Measurements from ENCODE around the gene TRIM63.

The TRIM63 gene

DNA sequence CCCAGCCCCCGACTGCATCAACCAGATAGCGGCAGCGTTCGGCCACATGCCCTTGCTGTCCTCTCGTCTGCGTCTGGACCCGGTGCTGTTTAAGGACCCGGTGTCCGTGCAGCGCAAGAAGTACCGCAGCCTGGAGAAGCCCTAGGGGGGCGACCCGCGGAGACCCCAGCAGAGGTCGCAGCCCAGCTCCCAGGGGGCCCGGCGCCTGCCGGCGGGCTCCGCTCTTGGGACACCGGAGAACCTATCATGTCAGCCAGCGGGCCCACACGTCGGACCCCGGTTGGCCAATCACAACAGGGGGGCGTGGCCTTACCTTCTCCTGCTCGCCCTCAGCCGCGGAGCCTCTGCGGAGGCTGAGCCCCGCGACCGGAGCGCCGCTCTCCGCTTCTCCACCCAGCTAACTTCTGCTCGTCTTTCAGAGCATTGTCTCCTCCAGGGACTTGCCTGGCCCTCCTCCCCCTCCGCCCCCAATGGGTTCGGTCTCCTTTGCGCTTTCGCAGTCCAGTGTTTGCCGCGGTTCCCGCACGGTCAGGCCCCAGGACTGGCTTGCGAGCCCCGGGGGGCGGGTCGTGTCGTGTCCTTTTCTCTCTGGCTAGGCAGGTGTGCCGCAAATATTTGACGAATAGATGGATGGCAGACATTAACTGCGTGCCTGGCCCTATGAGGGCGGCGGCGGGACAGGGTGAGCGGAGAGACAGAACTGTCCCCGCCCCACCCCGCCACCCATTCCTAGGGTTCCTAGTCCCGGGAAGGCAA, 32.0 kb downstream of the TRIM63 start:
- H3K4me3 ChIP-seq (ENCODE audit: low read depth, low read length): peak overlapping the region; percentile 72

DNA sequence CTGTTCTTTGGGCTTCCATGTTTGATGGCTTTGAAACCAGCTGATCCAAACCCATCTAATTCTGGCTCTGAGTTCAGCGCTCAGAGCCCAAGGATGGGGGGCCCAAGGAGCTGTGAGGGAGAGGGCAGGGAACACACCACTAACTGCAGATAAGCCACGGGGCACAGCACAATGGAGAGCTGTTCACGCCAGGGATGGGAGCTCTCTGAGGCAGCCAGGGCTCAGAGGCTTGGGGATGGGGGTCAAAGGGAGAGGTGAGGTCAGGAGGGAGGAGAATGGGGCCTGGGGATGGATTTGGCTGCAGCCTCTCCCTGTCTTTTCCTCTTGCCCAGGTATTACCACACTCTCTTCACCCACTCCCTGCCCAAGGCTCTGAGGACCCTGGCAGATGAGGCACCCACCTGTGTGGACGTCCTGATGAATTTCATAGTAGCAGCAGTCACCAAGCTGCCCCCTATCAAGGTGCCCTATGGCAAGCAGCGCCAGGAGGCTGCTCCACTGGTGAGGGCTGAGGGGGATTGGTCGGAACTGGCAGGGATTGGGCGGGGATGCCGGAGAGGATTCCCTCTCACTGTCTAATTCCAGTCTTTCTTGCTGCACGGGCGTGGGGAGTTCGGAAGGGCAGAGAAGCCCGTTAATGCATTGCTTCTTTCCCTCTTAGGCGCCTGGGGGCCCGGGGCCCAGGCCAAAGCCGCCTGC, 32.8 kb downstream of the TRIM63 start:
- peak overlapping the region; percentile 72 for H3K4me3 ChIP-seq (ENCODE audit: low read depth, low read length)

DNA sequence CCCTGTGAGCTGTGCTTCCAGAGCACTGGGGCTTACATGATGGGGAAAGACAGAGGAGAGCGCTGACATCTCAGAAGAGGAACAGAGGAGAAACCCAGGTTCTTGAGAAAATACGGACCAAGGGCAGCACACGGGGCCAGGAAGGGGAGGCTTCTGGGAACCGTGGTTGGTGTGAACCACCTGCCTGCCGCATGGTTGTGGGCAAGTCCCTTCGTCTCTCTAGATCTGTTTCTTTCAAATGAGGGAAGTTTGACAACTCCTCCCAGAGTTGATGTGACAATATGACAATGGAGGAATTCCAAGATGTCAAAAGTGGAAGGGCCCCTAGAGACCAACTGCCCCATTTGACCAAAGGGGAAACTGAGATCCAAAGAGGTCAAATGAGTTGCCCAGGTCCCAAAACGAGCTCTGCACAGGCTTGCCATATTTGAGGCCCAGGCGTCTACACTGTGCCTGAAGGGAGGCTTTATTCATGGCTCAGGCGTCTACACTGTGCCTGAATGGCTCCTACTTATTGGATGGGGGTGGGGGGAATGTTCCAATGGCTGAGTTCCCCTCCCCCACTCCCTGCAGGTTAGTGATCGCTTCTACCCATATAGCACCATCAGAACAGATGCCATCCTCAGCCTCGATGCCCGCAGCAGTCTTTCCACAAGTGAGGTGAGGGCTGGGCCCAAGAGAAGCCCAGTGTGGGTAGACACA, 34.6 kb downstream of the TRIM63 start:
- H3K4me3 ChIP-seq (ENCODE audit: low read depth, low read length): no peak overlapping the region

DNA sequence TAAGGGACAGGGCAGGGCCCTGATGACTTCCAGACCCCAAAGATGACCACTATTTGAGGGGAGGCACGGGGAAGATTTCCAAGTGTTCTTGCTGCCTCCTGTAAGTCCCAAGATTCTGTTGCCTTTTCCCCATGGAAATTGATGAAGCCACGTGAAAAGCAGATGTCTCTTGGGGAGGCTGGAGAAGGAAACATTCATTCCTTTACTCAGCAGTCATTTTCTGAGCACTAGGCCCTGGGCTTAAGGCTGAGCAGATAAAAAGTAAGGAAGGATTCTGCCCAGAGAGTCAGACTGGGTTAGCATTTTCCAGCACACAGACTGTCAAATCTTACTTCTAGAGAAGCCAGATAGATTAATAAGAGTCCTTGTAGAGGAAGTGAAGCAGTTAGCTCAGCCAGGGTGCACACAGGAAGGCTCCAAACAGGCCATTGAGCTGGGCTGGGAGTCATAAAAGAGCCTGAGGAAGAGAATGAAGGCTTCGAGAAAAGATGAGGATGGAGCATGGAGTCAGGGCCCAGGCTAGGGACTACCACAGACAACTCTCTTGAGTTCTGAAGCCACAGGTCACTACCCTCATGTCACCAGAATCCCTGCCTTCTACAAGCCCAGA, 35.7 kb downstream of the TRIM63 start:
- H3K4me3 ChIP-seq (ENCODE audit: low read depth, low read length): no peak overlapping the region

DNA sequence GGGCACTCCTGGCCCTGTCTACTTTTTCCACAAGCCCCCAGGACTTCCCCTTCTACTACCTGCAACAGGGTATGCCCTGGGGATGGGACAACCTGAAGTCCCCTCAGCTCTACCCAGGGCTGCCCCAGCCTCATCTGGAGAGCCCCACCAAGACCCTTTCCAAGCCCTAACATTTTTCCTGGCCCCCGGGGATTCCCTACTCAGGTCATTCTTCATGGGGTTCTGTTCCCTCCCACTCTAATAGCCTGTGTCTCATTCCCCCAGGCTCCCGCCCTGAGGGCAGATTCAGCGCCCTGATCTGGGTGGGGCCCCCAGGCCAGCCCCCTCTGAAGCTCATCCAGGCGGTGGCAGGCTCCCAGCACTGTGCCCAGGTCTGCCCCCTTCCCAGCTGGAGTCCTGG, 36.2 kb downstream of the TRIM63 start:
- H3K4me3 ChIP-seq (ENCODE audit: low read depth, low read length): no peak overlapping the region

DNA sequence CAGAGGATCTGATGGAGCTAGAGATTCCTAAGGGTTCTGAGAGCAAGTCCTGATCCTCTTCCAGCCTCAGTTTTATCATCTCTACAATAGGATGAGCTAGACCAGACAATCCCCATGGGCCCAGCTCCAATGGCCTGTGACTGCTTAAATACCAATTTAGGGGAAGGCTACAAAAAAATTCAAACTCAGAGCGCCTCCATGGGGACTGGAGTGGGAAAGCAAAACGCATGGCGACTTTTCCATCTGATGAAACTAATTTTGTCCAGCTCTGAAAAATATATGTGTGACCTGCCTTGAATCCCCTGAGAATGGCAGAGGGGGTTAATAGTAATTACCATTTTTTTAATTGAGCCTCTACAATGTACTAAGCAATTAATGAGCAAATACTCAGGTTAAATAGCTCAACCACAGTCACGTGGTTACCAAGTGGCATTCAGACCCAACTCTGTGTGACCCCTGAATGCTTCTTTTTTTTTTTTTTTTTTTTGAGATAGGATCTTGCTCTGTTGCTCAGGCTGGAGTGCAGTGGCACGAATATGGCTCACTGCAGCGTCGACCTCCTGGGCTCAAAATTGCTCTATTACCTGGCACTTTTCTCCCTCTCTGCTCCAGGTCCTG, 37.5 kb downstream of the TRIM63 start:
- H3K4me3 ChIP-seq (ENCODE audit: low read depth, low read length): no peak overlapping the region

DNA sequence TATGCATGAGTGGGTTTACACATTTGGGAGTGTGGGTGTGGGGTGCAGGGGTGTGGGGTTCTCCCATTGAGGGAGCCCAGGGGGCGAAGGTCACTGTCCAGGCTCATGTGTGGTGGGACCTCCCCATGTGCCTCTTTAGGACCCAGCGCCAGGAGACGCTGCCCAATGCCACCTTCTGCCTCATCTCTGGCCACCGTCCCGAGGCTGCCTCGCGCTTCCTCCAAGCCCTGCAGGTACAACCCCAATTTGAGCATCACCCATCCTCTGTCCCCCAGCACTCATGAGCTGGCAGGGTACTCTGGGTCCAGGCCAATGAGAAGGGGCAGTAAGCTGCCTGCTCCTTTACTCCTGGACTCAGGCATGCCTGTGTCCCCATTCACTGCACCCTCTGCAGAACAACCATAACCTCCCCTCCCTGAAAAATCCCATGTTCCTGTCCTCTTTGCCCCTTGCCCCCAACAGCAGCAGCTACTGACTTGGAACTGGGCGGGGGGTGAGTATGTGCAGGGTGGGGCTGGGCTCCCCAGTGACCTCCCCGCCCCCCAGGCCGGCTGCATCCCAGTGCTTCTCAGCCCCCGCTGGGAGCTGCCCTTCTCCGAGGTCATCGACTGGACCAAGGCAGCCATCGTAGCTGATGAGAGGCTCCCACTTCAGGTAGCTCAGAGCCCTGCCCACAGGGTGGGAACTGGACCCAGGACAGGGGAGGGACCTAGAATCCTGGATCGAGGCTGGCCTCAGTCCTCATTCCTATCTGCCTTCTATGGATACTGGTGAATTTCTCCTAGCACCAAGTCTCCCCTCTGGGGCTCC, 38.2 kb downstream of the TRIM63 start:
- no peak overlapping the region for H3K4me3 ChIP-seq (ENCODE audit: low read depth, low read length)

DNA sequence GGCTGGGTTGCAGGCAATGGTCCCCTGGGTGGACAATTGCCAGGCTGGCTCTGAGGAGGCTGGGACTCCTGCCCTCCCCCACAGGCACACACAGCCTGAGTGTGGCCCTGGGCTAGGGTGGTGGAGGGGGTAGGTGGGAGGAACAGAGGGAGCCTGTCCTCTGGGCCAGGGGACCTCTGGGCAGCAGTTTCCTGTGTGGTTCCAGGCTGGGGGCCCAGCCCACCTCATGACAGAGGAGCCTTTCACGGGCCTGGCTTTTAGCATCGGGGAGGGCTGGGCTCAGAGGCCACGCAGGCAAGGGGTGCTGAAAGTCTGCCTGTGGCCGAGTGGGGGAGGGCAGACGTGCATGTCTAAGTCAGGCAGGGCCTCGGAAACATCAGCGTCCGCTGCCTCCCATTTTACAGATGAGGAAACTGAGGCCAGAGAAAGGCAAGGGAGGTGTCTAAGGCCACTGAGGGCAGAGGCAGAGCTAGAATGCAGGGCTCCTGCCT, 38.9 kb downstream of the TRIM63 start:
- H3K4me3 ChIP-seq (ENCODE audit: low read depth, low read length): no peak overlapping the region

DNA sequence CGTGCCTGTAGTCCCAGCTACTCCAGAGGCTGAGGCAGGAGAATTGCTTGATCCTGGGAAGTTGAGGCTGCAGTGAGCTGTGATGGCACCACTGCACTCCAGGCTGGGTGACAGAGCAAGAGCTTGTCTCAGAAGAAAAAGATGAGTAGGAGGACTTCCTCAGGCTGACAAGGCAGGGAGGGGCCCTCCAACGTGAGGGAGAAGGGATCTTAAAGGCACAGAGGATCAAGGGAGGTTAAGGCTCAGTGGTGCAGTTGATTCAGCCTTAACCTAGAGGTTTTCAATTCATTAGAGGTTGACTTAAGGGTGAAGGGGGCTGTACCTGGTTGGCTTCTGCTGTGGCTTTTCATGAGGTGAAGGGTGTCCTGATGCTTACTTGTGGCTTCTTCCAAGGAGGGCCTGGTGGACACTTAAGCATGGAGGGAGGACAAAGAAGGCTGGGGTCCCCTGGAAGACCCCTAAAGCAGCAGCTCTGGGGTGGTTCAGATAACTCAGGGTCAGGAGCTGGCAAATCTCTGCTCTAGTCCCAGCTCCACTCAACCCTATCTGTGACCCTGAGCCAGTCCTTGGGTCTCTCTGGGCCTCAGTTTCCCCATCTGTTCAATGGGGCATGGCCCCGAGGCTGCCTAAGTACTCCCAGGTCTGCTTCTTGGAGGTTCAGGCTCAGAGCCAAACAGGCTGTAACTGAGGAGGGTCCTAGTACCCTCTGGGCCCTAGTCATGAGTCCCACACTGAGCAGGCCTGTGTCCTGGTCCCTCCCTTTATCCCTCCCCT, 39.5 kb downstream of the TRIM63 start:
- H3K4me3 ChIP-seq (ENCODE audit: low read depth, low read length): no peak overlapping the region

DNA sequence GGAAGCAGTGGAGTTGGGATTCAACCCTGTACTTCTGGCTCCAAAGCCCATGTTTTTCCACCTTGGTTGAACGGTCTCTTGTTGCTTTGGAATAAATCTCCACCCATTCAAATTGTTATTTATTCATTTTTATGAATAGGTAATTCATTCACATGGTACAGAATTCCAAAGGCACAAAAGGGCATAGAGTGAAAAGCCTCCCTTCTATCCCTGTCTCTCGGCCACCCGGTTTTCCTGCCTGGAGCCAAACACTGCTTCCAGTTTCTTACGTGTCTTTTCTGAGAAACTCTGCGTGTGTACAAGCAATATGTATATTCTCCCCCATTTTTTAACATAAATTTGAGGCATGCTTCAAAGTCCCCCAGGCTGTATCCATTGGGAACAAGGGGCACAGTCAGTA, 41.9 kb downstream of the TRIM63 start:
- no peak overlapping the region for H3K4me3 ChIP-seq (ENCODE audit: low read depth, low read length)

DNA sequence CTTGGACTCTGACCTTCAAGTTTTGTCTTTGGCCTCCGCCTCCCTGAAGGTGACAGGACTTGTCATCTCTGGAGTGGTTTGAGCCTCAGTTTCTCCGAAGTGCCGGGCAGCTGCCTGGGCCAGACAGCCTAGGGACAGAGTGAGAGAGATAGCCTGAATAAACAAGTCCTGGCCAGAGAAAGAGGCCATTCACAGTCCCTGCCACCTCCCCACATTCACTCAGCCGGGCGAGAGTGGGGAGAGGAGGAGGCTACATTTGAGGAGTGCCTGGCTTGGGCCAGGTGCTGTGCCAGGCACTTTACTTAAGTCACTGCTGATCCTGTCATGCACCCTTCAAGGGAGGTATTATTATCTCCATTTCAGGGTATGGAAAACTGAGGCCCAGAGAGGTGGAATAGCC, 42.4 kb downstream of the TRIM63 start:
- no peak overlapping the region for H3K4me3 ChIP-seq (ENCODE audit: low read depth, low read length)

DNA sequence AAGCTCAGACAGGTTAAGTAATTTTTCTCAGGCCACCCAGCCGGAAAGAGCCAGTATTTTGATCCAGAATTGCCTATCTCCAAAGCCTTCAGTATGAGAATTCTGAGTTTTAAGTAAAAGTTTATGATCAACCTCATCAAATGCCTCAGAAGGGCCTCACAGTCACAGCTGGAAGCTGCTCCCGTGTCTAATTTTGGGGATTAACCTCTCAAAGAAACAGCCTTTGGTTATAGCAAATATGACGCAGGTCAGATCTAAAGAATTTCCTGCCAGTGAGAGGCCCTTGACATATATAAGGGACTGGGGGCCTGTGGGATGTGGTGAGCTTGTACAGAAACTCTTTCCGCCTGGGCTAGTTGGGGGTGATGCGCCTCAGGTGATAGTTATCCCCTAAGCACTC, 43.6 kb downstream of the TRIM63 start:
- H3K4me3 ChIP-seq (ENCODE audit: low read depth, low read length): no peak overlapping the region

DNA sequence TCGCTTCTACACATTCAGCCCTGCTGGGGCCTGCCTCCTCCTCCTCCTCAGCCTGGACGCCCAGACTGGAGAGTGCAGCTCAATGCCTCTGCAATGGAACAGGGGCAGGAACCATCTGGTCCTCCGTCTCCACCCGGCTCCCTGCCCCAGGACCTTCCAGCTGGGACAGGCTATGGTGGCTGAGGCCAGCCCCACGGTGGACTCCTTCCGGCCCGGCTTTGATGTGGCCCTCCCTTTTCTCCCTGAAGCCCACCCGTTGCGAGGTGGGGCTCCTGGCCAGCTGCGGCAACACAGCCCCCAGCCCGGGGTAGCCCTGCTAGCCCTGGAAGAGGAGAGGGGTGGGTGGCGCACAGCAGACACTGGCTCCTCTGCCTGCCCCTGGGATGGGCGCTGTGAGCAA, 44.4 kb downstream of the TRIM63 start:
- no peak overlapping the region for H3K4me3 ChIP-seq (ENCODE audit: low read depth, low read length)

DNA sequence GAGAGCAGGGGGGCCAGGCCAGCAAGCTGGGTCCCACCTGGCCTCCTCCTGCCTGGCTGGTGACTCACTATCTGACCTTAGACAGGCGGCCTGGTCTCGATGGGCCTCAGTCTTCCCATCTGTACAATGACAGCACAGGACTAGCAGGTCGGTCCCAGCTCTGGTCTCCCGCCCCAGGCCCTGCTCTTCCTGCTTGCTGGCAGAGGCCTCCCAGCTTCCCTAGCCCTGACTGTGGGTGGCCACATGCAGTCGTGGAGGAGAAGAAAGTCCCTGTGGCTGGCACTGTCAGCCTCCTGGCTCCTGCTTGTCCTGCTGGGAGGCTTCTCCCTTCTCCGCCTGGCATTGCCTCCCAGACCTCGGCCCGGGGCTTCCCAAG, 45.0 kb downstream of the TRIM63 start:
- no peak overlapping the region for H3K4me3 ChIP-seq (ENCODE audit: low read depth, low read length)

DNA sequence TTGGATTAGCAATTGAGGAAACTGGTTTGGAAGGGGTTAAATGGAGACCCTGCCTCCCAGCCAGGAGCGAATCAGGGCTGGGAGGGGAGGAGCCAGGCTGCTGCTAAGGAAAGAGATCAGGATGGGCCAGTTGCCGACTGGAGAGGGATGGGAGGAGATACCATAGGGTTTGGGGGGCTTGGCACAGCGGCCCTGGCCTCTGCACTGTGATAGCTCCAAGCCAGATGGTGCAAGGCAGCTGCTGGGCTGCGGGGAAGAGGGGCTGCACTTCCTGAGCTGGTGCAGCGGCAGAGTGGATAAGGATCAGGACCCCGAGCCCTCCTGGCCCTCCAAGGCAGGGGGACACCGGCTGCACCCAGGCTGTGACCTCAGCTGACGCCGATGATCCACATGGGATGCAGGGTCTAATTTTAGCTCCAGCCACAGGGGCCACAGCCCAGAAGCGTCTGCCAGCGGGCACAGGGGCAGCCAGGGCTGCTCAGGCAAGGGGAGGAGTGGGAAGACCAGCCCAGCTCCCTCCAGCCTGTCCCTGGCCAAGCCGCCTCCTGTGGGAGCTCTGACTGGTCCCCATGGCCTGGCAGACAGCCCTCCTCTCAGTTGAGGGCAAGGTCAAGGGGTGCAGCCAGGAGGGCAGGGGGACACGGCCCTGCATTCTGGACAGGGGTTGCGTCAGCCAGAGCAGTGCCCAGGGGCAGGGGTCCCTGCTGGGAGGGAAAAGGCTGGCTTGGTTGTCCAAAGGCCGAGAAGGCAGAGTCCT, 45.6 kb downstream of the TRIM63 start, which contains the start of gene EXTL1:
TSS of gene EXTL1 (plus strand) at position 129 of the 757 bp plus-strand sequence. CDS start 872 bp downstream, outside the sequence.
- H3K4me3 ChIP-seq (ENCODE audit: low read depth, low read length): no peak within 1 kb of the TSS

DNA sequence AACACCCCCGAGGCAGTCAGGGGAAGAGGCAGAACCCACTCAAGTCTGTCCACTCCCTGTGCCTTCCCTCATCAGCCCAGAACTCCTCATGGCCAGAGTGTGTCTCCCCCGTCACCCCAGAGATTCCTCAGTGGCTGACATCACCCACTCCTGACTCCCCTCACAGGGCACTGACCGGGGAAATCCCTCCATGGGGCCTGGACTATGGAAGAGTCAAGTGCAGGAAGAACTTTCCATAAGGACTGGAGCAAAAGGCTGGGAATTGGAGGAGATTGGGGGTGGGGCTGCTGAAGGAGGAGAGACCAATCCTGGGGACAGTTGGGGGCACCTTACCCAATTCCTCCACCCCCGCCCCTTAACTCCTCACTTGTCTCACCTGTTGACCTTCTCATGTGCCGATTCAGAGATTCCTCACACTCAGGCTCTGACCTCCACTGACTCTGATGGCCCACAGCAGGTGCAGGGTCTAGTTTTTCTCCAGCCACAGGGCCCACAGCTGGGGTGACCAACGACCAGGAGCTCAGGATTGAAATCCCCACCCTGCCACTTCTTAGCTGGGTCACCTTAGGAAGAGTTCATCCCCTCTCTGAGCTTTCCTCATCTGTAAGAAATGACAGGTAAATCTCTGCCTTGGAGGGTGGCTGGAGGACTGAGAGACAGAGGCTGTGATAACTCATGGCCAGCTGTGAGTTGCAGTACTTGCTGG, 46.3 kb downstream of the TRIM63 start:
- H3K4me3 ChIP-seq (ENCODE audit: low read depth, low read length): no peak overlapping the region

DNA sequence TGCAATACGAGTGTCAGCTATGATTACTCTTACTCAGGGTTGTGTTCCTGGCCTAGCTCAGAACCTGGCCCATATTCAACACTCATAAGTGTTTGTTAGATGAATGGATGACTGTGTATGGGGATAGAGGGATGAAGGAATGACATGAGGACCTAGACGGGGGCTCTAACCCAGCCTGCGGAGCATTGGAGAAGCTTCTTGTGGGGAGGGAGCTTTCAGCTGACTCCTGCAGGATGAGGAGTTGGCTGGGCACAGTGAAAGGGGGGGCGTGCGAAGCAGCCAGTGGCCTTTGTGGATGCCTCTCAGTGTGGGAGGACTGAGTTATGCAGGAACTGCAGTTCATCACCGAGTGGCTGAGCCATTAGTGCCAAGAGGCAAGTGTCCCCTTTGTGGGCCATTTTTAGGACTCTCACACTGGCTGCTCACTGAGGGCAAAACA, 47.1 kb downstream of the TRIM63 start:
- H3K4me3 ChIP-seq (ENCODE audit: low read depth, low read length): no peak overlapping the region
